Activated naive CD8-positive, alpha-beta T cell treated with anti-CD3 and anti-CD28 coated beads, Interleukin-2, amount 10 ng/mL, durations not matched to agents 7 days and 5 days (primary cell): ENCODE data around the gene FCN1. TPM values are rescaled to one million over a fixed set of nuclear protein-coding genes. Genes with fewer than 3 reads are reported as not detected.

Experiments used
- ATAC-seq: fragments of 150-1000 bp; cut with Tn5 transposase; one replicate; pipeline ENCODE4 v1.10.0; 2021; ENCODE audit warnings: low read depth, moderate library complexity
- POLR2A ChIA-PET: fragments of 350-600 bp; sonication (Branson Sonifier 250); formaldehyde crosslinking; loops from one replicate; lab custom pipeline; 2021; ENCODE audit warnings: antibody characterized with exemption; lab: Charles Lee
- DNase-seq: peaks from one replicate; pipeline ENCODE4 v3.0.0; 2021
- H3K27ac Mint-ChIP-seq: one replicate; pipeline ENCODE4 v1.8.0; 2022; ENCODE audit warnings: mild to moderate bottlenecking, mixed read lengths
- H3K27me3 Mint-ChIP-seq: one replicate; pipeline ENCODE4 v1.8.0; 2022; ENCODE audit warnings: mild to moderate bottlenecking, moderate library complexity, mixed read lengths
- H3K36me3 Mint-ChIP-seq: one replicate; pipeline ENCODE4 v1.8.0; 2021; ENCODE audit warnings: mild to moderate bottlenecking, mixed read lengths
- H3K4me1 Mint-ChIP-seq: one replicate; pipeline ENCODE4 v1.8.0; 2021; ENCODE audit warnings: mixed read lengths
- H3K4me3 Mint-ChIP-seq: one replicate; pipeline ENCODE4 v1.8.0; 2022; ENCODE audit warnings: mild to moderate bottlenecking, moderate library complexity, mixed read lengths
- H3K9me3 Mint-ChIP-seq: one replicate; pipeline ENCODE4 v1.8.0; 2021; ENCODE audit warnings: mixed read lengths
- total RNA-seq, 2 experiments: library from RNA; stranded (reverse); gene quantifications; one replicate each; pipeline ENCODE4 v1.2.3, GENCODE V29; 2021

The FCN1 gene
- total RNA-seq: 1 to 10 TPM; 2.3 to 2.6 TPM

DNA sequence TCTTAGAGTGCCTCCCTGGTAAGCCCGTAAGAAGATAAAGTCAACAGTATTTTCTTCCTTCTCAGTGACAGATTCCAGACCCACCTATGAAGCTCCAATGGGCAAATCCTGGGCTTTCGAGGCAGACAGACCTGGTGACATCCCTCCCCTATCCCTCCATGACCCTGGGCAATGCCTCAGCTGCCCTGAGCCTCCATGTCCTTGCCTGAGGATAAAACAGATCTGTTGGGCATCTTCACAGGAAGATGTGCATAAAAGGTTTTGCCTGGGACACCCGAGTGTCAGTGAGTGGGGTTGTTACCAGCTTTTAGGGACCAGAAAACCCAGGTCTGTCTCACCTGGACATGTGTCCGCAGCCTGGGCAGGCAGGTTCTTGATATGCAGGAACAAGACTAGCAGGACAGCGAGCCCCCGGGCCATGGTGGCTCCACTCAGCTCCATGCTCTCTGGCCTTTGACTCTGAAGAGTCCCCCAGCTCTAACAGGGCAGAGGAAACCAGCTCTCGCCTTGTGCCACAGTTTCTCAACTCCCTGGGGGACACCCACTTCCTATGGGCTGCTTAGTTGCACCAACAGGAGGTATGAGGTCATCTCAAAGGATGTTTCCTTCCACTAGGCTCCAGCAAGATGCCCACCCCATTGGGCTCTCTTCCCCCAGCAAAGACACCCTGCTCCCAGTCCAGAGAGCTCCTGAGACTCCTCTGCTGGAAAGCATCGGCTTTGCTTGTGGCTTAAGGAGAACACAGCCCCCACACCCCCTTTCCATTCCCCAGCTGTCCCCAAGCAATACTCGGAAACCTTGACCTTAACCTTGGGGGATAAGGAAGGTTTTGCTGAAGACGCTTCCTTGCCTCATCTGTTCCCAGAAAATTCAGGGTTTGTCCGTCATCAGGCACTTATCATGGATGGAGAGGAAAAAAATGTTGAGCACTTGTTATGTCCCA, at the start of gene FCN1:
Gene FCN1, minus strand, starts transcription at position 482 of the 943 bp plus-strand sequence. Its CDS starts 41 bp downstream, at position 441.
- Mint-ChIP-seq H3K36me3 (no peaks in the 10 kb centered on the region), H3K9me3 (peaks cover 3% of the 10 kb centered on the region), H3K4me1 (no peaks in the 10 kb centered on the region), H3K27me3 (peaks cover 2% of the 10 kb centered on the region), H3K27ac (no peak within 1 kb of the TSS), H3K4me3 (no peak within 1 kb of the TSS)
- POLR2A ChIA-PET: no interaction called here
- ATAC-seq (no peak), DNase-seq (no peak)

DNA sequence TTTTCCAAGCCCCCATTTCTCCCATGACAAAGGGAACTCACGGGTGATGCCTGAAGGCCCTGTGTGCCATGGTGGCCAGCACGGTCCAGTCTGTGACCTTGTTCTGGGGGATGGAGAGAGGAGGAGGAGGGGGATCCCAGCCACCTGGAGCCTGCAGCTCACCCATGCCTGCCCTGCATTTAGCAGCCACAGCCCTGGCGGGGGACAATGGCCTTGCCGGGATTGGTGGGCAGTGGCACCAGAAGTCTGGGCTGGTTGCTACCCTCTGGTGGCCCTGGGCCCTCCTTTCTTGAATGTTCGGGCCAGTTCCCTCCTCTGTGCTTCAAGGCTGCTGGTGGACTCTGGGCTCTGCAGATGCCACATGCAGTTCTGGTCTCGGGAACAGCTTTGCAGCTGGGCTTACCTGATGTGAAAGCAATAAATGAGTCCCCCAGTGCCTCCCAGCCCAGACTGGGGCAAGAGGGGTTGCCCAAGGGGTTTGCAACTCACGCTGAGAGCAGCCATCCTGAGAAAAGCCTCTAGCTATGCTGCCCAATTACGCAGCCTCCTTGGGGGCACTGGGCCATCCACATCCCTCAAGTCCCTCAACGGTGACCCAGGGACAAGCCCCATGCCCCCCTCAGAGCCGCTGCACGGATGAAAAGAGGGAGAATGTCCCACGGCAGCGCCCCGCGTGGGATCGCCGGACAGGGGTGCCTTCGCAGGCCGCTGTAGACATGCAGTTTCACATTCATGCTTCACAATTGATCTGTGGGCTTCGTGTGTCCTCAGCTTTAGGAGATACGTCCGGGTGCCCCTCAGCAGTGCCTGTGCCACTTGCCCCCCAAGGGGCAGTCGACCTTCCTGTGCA, 49.2 kb upstream of the FCN1 start:
- H3K4me1 Mint-ChIP-seq: no peaks in the 10 kb centered on the region

DNA sequence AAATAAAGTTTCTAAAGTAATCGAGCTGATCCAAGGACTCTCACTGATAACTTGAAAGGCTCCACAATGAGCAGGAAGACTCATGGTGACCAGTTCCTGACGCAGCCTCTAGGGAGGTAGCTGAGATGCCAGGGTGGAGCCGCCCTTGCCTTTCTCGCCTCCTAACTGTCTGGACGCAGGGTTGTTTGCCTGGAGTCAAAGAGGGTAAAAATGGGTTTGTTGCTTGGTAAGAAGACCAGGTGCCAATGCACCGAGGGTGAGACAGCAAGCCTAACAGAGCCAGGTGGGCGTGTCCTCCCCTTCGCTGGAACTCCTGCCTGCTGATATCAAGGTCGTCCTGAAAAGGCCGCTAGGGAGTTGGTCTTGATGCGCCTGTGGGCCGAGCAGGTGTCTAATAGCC, 48.6 kb upstream of the FCN1 start:
- no peaks in the 10 kb centered on the region for H3K27me3 Mint-ChIP-seq

More for the DNA sequence above, 49.2 kb upstream of the FCN1 start:
- H3K27me3 Mint-ChIP-seq: no peaks in the 10 kb centered on the region
- H3K36me3 Mint-ChIP-seq: no peaks in the 10 kb centered on the region
- H3K27ac Mint-ChIP-seq: no peak overlapping the region
- no peak for DNase-seq
- POLR2A ChIA-PET: no interaction called here
- no peak for ATAC-seq
- H3K4me3 Mint-ChIP-seq: no peak overlapping the region
- H3K9me3 Mint-ChIP-seq: no peaks in the 10 kb centered on the region

GRCh38 chr9:134965851-134966250, 48.1 kb upstream of the FCN1 start:
- POLR2A ChIA-PET: no interaction called here
- Mint-ChIP-seq H3K4me3 (no peak overlapping the region), H3K27me3 (no peaks in the 10 kb centered on the region), H3K9me3 (no peaks in the 10 kb centered on the region), H3K27ac (no peak overlapping the region), H3K4me1 (no peaks in the 10 kb centered on the region), H3K36me3 (no peaks in the 10 kb centered on the region)
- no peak for ATAC-seq
- DNase-seq: no peak

More for the DNA sequence above, 48.6 kb upstream of the FCN1 start:
- no peaks in the 10 kb centered on the region for H3K9me3 Mint-ChIP-seq
- POLR2A ChIA-PET: no interaction called here
- H3K4me1 Mint-ChIP-seq: no peaks in the 10 kb centered on the region
- DNase-seq (no peak), ATAC-seq (no peak)
- no peak overlapping the region for H3K4me3 Mint-ChIP-seq
- no peak overlapping the region for H3K27ac Mint-ChIP-seq
- no peaks in the 10 kb centered on the region for H3K36me3 Mint-ChIP-seq

DNA sequence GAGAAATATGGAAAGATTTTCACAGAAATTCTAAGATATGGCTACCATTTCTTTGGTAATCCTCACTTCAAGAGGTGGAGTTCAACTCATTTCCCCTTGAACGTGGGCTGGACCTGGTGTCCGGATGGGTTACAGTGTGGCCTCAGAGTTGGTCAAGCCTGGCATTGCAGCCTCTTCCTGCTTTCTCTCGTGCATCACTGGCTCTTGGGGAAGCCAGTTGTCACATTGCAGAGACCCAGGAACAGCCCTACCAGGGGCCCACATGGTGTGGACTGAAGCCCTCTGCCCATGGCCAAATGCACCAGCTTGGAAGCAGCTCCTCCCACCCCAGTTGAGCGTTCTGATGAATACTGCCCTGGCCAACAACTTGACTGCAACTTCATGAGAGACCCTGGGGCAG, 47.7 kb upstream of the FCN1 start:
- Mint-ChIP-seq H3K4me1 (no peaks in the 10 kb centered on the region), H3K36me3 (no peaks in the 10 kb centered on the region), H3K4me3 (no peak overlapping the region), H3K27me3 (no peaks in the 10 kb centered on the region), H3K27ac (no peak overlapping the region), H3K9me3 (no peaks in the 10 kb centered on the region)
- DNase-seq: no peak
- ATAC-seq: no peak
- POLR2A ChIA-PET: no interaction called here

DNA sequence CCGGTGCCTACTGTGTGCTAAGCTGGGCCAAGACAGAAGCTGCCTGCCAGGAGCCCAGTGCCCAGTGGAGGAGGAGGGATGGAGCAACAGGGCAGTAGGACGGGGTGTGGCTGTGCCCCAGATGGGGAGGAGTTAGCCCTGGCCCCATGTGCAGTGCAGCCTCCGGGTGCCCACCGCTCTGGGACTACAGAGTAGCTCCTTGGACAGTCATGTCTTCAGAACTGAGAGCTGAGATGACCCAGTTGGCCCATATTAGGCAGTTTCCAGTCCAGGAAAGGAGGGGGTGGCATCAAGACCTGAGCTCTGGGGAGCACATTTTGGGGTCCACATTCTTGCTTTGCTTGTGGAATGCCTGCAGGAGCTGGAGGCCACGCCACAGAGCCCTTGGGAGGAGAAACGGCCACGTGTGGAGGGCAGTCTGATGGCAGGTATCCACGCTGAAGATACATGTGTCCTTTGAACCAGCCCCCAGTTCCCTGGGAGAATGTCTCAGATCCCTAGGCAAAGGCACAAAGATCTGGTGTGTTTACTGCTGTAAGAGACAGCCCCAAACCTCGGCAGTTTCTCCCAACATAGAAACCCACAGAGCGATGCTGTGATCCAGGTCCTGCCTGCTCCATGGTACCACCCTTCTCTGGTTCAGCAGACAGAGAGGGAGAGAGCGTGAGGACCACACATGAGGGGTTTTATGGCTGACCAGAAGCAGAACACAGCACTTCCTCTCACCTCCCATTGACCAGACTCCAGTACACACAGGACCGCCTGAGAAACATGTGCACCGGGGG, 46.8 kb upstream of the FCN1 start:
- ATAC-seq (no peak), DNase-seq (no peak)
- H3K27me3 Mint-ChIP-seq: no peaks in the 10 kb centered on the region
- POLR2A ChIA-PET: no interaction called here
- H3K4me1 Mint-ChIP-seq: no peaks in the 10 kb centered on the region
- no peaks in the 10 kb centered on the region for H3K36me3 Mint-ChIP-seq
- no peaks in the 10 kb centered on the region for H3K9me3 Mint-ChIP-seq
- H3K4me3 Mint-ChIP-seq: no peak overlapping the region
- no peak overlapping the region for H3K27ac Mint-ChIP-seq

DNA sequence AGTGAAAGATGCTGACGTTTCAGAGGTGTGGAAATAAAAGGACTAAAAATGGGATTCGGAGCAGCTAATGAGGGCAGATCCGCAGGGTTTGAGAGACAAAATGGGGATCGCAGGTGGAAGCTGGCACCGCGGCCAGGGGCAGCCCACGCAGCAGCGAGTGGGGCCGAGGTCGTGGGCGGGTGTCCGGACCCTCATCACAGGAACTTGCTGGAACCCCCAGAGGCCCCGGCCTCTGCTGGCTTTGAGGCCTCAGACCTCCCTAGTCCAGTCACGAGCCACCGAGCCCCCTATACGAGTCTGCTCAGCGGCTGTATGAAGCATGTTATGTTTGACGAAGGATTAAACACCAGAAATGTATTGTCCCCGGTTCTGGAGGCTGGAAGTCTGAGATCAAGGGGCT, 45.8 kb upstream of the FCN1 start:
- H3K27me3 Mint-ChIP-seq: no peaks in the 10 kb centered on the region
- POLR2A ChIA-PET: no interaction called here
- no peaks in the 10 kb centered on the region for H3K9me3 Mint-ChIP-seq
- no peaks in the 10 kb centered on the region for H3K4me1 Mint-ChIP-seq
- no peaks in the 10 kb centered on the region for H3K36me3 Mint-ChIP-seq
- no peak overlapping the region for H3K27ac Mint-ChIP-seq
- DNase-seq: no peak
- no peak overlapping the region for H3K4me3 Mint-ChIP-seq
- ATAC-seq: no peak

GRCh38 chr9:134962973-134963364, 45.3 kb upstream of the FCN1 start:
- POLR2A ChIA-PET: no interaction called here
- no peak for DNase-seq
- Mint-ChIP-seq H3K27ac (no peak overlapping the region), H3K9me3 (no peaks in the 10 kb centered on the region), H3K27me3 (no peaks in the 10 kb centered on the region), H3K4me3 (no peak overlapping the region), H3K36me3 (no peaks in the 10 kb centered on the region), H3K4me1 (no peaks in the 10 kb centered on the region)
- no peak for ATAC-seq

DNA sequence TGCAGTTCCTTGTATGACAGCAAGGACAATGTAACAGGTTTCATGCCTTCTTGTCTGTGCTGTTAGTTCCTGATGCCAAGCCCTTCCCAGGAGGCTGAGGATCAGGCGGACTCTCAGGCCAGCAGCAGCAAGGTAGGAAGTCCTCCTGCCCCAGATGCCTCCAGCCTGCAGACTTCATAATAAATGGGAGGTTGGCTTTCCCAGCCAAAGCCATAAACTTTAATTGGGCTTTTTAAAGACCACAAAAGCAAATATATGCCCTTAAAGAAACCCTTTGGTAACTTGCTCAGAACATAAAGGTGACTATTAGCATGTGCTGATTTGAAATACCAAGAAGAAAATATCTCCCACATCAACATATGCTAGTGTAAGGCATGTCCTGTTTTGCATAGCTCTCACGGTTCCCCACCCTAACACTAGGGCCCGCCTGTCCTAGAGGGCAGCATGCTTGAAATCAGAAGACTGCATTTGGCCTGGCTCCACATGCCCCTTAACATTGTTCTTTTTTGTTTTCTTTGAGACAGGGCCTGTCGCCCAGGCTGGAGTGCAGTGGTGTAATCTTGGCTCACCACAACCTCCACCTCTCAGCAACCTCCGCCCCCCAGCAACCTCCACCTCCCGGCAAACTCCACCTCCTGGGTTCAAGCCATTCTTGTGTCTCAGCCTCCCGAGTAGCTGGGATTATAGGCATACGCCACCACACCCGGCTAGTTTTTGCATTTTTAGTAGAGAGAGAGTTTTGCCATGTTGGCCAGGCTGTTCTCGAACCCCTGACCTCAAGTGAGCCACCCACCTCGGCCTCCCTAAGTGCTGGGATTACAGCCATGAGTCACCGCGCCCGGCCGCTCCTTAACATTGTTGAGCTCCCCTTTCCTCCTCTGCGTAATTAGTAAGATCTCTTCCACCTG, 44.6 kb upstream of the FCN1 start:
- Mint-ChIP-seq H3K27ac (no peak overlapping the region), H3K4me3 (no peak overlapping the region), H3K27me3 (no peaks in the 10 kb centered on the region), H3K4me1 (no peaks in the 10 kb centered on the region), H3K36me3 (no peaks in the 10 kb centered on the region), H3K9me3 (no peaks in the 10 kb centered on the region)
- no peak for ATAC-seq
- POLR2A ChIA-PET: no interaction called here
- DNase-seq: no peak

- DNase-seq (no peak), ATAC-seq (no peak)
- Mint-ChIP-seq H3K9me3 (no peaks in the 10 kb centered on the region), H3K4me1 (no peaks in the 10 kb centered on the region), H3K36me3 (no peaks in the 10 kb centered on the region), H3K27me3 (no peaks in the 10 kb centered on the region), H3K27ac (no peak overlapping the region), H3K4me3 (no peak overlapping the region)
- POLR2A ChIA-PET: no interaction called here
These were observed 43.8 kb upstream of the FCN1 start for GRCh38 chr9:134961331-134962064.

GRCh38 chr9:134960701-134961181, 43.0 kb upstream of the FCN1 start:
- DNase-seq: no peak
- POLR2A ChIA-PET: no interaction called here
- Mint-ChIP-seq H3K9me3 (no peaks in the 10 kb centered on the region), H3K27ac (no peak overlapping the region), H3K4me3 (no peak overlapping the region), H3K27me3 (no peaks in the 10 kb centered on the region), H3K4me1 (no peaks in the 10 kb centered on the region), H3K36me3 (no peaks in the 10 kb centered on the region)
- no peak for ATAC-seq

- H3K27ac Mint-ChIP-seq: no peak overlapping the region
- no peaks in the 10 kb centered on the region for H3K27me3 Mint-ChIP-seq
- no peak for ATAC-seq
- H3K4me1 Mint-ChIP-seq: no peaks in the 10 kb centered on the region
- H3K36me3 Mint-ChIP-seq: no peaks in the 10 kb centered on the region
- no peak overlapping the region for H3K4me3 Mint-ChIP-seq
- H3K9me3 Mint-ChIP-seq: no peaks in the 10 kb centered on the region
- POLR2A ChIA-PET: no interaction called here
- no peak for DNase-seq
These were observed 42.2 kb upstream of the FCN1 start for GRCh38 chr9:134959971-134960310.
